Ovary (tissue), 3 donors: Measurements from ENCODE around the gene ACSS1.

Experiments
- CTCF ChIP-seq, 3 donors: fragments of 450-650 bp in 2 of 3; fragments of 200-600 bp in 1 of 3; IDR thresholded peaks; one replicate each; pipeline versions ENCODE4 v1.5.1 to v1.8.0; 2016 to 2022; ENCODE audit warnings: antibody characterized with exemption in 3 of 3, mild to moderate bottlenecking in 1 of 3
- POLR2A ChIP-seq: fragments of 450-650 bp; IDR thresholded peaks from one replicate; pipeline ENCODE4 v1.6.1; 2017; ENCODE audit warnings: antibody characterized with exemption, mild to moderate bottlenecking, moderate library complexity
- donor health status: DM: no; HTN: no; CAD: no.

- TF ChIP-seq CTCF (IDR thresholded peaks at IDR 0.05), result no peak
- no peak for TF ChIP-seq POLR2A
Observed at GRCh38 chr20:25076201-25076600, 18.3 kb upstream of the ACSS1 start.
